NCI-H2171 treated with DMSO at 0.1 percent for 48 hours (cell line): ENCODE data around the gene LRBA.

Experiments
- DNase-seq: peaks from one replicate; lab custom pipeline; 2025; lab: John Stamatoyannopoulos, UW

LRBA gene

GRCh38 chr4:150495550-150495949 lies 519.5 kb downstream of the LRBA start:
- no peak for DNase-seq

- no peak for DNase-seq
These were observed 521.2 kb downstream of the LRBA start for GRCh38 chr4:150493851-150494250.

GRCh38 chr4:150491132-150492049 lies 523.7 kb downstream of the LRBA start:
- no peak for DNase-seq

- no peak for DNase-seq
These were observed 532.5 kb downstream of the LRBA start for GRCh38 chr4:150482581-150482980.

GRCh38 chr4:150479657-150480056 lies 535.4 kb downstream of the LRBA start:
- peak; percentile 4 for DNase-seq

GRCh38 chr4:150477869-150478268 lies 537.2 kb downstream of the LRBA start:
- DNase-seq: no peak

GRCh38 chr4:150476776-150477175 lies 538.3 kb downstream of the LRBA start:
- no peak for DNase-seq

- no peak for DNase-seq
These were observed 539.3 kb downstream of the LRBA start for GRCh38 chr4:150475763-150476162.

GRCh38 chr4:150464523-150464922 lies 550.6 kb downstream of the LRBA start:
- DNase-seq: no peak

- no peak for DNase-seq
These were observed 552.3 kb downstream of the LRBA start for GRCh38 chr4:150462743-150463142.

- DNase-seq: no peak
These were observed 553.1 kb downstream of the LRBA start for GRCh38 chr4:150461957-150462356.

GRCh38 chr4:150457802-150458201 lies 557.3 kb downstream of the LRBA start:
- DNase-seq: no peak

- no peak for DNase-seq
These were observed 563.2 kb downstream of the LRBA start for GRCh38 chr4:150451883-150452282.

- DNase-seq: no peak
These were observed 567.7 kb downstream of the LRBA start for GRCh38 chr4:150447356-150447755.

- no peak for DNase-seq
These were observed 575.6 kb downstream of the LRBA start for GRCh38 chr4:150439451-150439933.

GRCh38 chr4:150436598-150437370 lies 578.3 kb downstream of the LRBA start:
- DNase-seq: no peak

- no peak for DNase-seq
These were observed 583.9 kb downstream of the LRBA start for GRCh38 chr4:150431221-150431620.

- no peak for DNase-seq
These were observed 589.9 kb downstream of the LRBA start for GRCh38 chr4:150425161-150425560.

- DNase-seq: no peak
These were observed 591.6 kb downstream of the LRBA start for GRCh38 chr4:150423503-150423902.

GRCh38 chr4:150423074-150423473 lies 592.0 kb downstream of the LRBA start:
- no peak for DNase-seq

GRCh38 chr4:150421612-150422011 lies 593.5 kb downstream of the LRBA start:
- DNase-seq: no peak

GRCh38 chr4:150419939-150420338 lies 595.1 kb downstream of the LRBA start:
- DNase-seq: no peak
